ENCODE results near the gene TMCO6. TPM values are rescaled to one million over a fixed set of nuclear protein-coding genes. Genes with fewer than 3 reads are reported as not detected.
"Not testable (repeated sequence)": the region's sequence is repeated elsewhere in the genome, so short reads cannot be mapped to it uniquely, and the experiment has no call there.

The TMCO6 gene
- total RNA-seq, 1 experiment from 2014 or later = 24.1 TPM

DNA sequence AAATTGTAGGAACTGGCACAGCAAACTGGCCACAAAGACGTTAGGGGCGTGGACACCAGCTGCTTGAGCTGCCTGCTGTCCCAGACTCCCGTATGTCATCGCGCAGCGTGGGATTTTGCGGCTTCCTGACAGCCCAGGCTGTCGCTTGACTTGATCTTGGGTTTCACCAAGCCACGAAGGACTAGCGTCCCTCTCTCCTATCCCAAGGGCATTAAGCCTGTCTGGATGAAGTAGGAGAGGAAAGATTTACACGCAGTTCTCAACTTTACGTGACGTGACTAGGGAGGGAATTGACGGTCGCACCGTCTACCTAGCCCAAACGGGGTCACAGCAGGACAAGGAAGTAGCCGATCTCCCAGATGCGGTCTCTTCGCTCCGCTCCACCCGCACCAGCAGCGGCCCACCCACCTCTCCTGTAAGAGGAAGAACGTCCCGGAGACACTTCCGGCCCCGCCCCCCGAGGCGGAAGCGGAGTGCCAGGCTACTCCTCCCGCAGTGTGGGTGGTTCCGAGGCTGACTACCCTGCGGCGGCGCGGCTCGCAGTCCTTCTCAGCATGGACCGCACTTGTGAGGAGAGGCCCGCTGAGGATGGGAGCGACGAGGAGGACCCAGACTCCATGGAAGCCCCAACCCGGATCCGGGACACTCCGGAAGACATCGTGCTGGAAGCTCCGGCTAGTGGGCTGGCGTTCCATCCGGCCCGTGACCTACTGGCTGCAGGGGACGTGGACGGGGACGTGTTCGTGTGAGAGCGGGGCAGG lies 25.3 kb downstream of the TMCO6 start, which contains the start of gene WDR55:
Gene WDR55, plus strand, starts transcription at position 546 of the 761 bp plus-strand sequence. Its CDS starts 9 bp downstream, at position 555.
- H3K27ac ChIP-seq (ENCODE audit: low read depth, low read length, poor library complexity, severe bottlenecking) = peak within 1 kb of the TSS; percentile 80

DNA sequence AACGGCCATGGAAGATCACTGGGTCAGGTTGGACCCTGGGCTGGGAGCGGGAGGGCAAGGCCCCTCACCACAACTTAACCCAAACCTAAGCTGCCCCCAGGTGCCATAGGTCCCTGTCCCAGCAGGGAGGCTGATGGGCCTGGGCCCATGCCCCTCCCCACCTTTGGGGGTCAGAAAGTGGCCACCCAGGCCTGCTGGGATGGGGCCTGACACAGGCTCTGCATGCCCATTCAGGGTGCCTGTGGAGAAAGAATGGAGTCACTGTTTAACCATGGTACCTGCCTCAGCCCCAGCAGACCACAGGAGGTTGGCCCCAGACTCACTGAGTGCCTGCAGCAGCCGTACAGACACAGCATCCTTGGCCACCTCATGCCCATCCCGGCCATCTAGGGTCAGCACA lies 31.8 kb downstream of the TMCO6 start:
- H3K27me3 ChIP-seq (replicated peaks; ENCODE audit: insufficient read depth, low read depth, low read length, poor library complexity); intact Hi-C loops (cut with micrococcal nuclease; ENCODE audit: unreplicated experiment); DNase-seq (ENCODE audit: low spot score); BruUV-seq (replicated peaks); POLR2A ChIA-PET (ENCODE audit: low non-redundant PET); H3K4me3 ChIP-seq (ENCODE audit: low read depth, low read length, poor library complexity, severe bottlenecking); H3K4me1 ChIP-seq (ENCODE audit: insufficient read depth, low read length, poor library complexity, severe bottlenecking); CTCF ChIA-PET; H3K27ac ChIP-seq (ENCODE audit: low read depth, low read length, poor library complexity, severe bottlenecking); H3K9me3 ChIP-seq (ENCODE audit: low read depth, low read length, poor library complexity, severe bottlenecking): not testable (repeated sequence)
- peaks cover 86% of the 10 kb centered on the region for H3K36me3 ChIP-seq (ENCODE audit: insufficient read depth, low read length, poor library complexity, severe bottlenecking)

More for the DNA sequence above, 25.3 kb downstream of the TMCO6 start, which contains the start of gene WDR55:
- BruUV-seq (replicated peaks) = TSS peak; percentile 83
- peak within 1 kb of the TSS; percentile 86 for H3K4me3 ChIP-seq (ENCODE audit: low read depth, low read length, poor library complexity, severe bottlenecking)
- TF ChIP-seq EZH2 (IDR thresholded peaks at IDR 0.05; ENCODE audit: borderline replicate concordance, low read depth, low read length, poor library complexity, severe bottlenecking) = no peak
- TF ChIP-seq, protein P1, sequence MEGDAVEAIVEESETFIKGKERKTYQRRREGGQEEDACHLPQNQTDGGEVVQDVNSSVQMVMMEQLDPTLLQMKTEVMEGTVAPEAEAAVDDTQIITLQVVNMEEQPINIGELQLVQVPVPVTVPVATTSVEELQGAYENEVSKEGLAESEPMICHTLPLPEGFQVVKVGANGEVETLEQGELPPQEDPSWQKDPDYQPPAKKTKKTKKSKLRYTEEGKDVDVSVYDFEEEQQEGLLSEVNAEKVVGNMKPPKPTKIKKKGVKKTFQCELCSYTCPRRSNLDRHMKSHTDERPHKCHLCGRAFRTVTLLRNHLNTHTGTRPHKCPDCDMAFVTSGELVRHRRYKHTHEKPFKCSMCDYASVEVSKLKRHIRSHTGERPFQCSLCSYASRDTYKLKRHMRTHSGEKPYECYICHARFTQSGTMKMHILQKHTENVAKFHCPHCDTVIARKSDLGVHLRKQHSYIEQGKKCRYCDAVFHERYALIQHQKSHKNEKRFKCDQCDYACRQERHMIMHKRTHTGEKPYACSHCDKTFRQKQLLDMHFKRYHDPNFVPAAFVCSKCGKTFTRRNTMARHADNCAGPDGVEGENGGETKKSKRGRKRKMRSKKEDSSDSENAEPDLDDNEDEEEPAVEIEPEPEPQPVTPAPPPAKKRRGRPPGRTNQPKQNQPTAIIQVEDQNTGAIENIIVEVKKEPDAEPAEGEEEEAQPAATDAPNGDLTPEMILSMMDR (conservative IDR thresholded peaks at IDR 0.05; ENCODE audit: low read depth, low read length) = no peak
- no peaks in the 10 kb centered on the region for H3K27me3 ChIP-seq (replicated peaks; ENCODE audit: insufficient read depth, low read depth, low read length, poor library complexity)
- intact Hi-C loops (cut with micrococcal nuclease; ENCODE audit: unreplicated experiment) = loop anchor here (1.0 kb wide), 1 partner anchor 27 kb away; the partner anchor contains the start of genes HARS1 and HARS2
- CTCF ChIA-PET = no interaction called here
- H3K9me3 ChIP-seq (ENCODE audit: low read depth, low read length, poor library complexity, severe bottlenecking) = no peaks in the 10 kb centered on the region
- POLR2A ChIA-PET (ENCODE audit: low non-redundant PET) = no interaction called here
- H3K36me3 ChIP-seq (ENCODE audit: insufficient read depth, low read length, poor library complexity, severe bottlenecking) = peaks cover 64% of the 10 kb centered on the region
- H3K4me1 ChIP-seq (ENCODE audit: insufficient read depth, low read length, poor library complexity, severe bottlenecking) = peaks cover 6% of the 10 kb centered on the region
- DNase-seq (ENCODE audit: low spot score) = peak; percentile 98

DNA sequence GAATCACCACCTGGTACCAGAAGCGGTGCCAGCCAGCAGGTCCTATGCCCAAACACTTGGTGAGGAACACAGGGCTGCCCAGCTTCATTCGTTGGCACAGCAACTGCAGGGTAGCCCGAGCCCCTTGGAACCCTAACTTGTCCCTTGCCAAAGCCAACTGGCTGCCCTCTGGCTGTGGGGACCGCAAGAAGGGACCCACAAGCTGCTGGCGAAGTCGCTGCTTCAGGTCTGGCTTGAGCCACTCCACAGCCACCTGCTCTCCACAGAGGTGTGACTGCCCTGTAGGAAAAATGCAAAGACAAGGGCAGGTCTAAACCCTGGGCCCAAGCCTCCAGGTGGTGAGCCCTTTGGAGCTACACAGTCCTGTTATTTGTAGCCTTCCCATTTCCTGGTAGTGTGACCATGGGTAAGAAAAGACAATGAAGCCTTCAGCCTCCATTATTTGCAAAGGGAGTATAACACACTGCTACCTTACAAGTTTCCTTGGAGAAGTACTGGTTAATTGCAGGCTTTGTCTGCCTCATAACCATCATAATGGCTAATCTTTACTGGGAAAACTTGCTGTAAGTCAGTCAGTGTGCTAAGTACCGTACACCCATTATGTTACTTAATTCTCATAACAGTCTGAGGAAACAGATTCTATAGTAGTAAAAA lies 32.3 kb downstream of the TMCO6 start:
- Histone ChIP-seq H3K27ac (ENCODE audit: low read depth, low read length, poor library complexity, severe bottlenecking) (no peak overlapping the region), H3K27me3 (replicated peaks; ENCODE audit: insufficient read depth, low read depth, low read length, poor library complexity) (no peaks in the 10 kb centered on the region), H3K4me1 (ENCODE audit: insufficient read depth, low read length, poor library complexity, severe bottlenecking) (peaks cover 2% of the 10 kb centered on the region), H3K36me3 (ENCODE audit: insufficient read depth, low read length, poor library complexity, severe bottlenecking) (peaks cover 88% of the 10 kb centered on the region), H3K9me3 (ENCODE audit: low read depth, low read length, poor library complexity, severe bottlenecking) (no peaks in the 10 kb centered on the region), H3K4me3 (ENCODE audit: low read depth, low read length, poor library complexity, severe bottlenecking) (no peak overlapping the region)
- no peak for DNase-seq (ENCODE audit: low spot score)
- CTCF ChIA-PET = no interaction called here
- TF ChIP-seq, protein P1 (conservative IDR thresholded peaks at IDR 0.05; ENCODE audit: low read depth, low read length) = no peak
- TF ChIP-seq EZH2 (IDR thresholded peaks at IDR 0.05; ENCODE audit: borderline replicate concordance, low read depth, low read length, poor library complexity, severe bottlenecking) = no peak
- POLR2A ChIA-PET (ENCODE audit: low non-redundant PET) = no interaction called here
- intact Hi-C loops (cut with micrococcal nuclease; ENCODE audit: unreplicated experiment) = no loop called here
- BruUV-seq (replicated peaks) = no TSS peak

Measured in A673 (cell line).